Activated T-cell treated with anti-CD3 and anti-CD28 coated beads, Interleukin-2, amount 50 U/mL, for 72 hours (primary cell): Measurements from ENCODE around the gene PARD3B. TPM values are rescaled to one million over a fixed set of nuclear protein-coding genes. Genes with fewer than 3 reads are reported as not detected.
"Not testable (repeated sequence)": the region's sequence is repeated elsewhere in the genome, so short reads cannot be mapped to it uniquely, and the experiment has no call there.

Source experiments
- ATAC-seq, 2 donors: fragments of 150-1000 bp; cut with Tn5 transposase; replicated peaks in 1 of 2; 2 replicates each; pipeline ENCODE4 v1.10.0; 2021; ENCODE audit warnings: moderate library complexity in 2 of 2, mild to moderate bottlenecking in 1 of 2
- DNase-seq, 2 donors: peaks; one replicate each; pipeline ENCODE4 v3.0.0; 2021 to 2022; ENCODE audit warnings: mixed read lengths in 1 of 2
- H3K27ac Mint-ChIP-seq: one replicate; pipeline ENCODE4 v1.8.0; 2022; ENCODE audit warnings: mild to moderate bottlenecking, moderate library complexity, mixed read lengths
- H3K27me3 Mint-ChIP-seq: one replicate; pipeline ENCODE4 v1.8.0; 2022; ENCODE audit warnings: low read depth, mixed read lengths
- H3K36me3 Mint-ChIP-seq, 2 donors: one replicate each; pipeline ENCODE4 v1.8.0; 2022; ENCODE audit warnings: mixed read lengths in 2 of 2, mild to moderate bottlenecking in 1 of 2; ENCODE audit not compliant: insufficient read depth in 2 of 2
- H3K4me1 Mint-ChIP-seq: one replicate; pipeline ENCODE4 v1.8.0; 2022; ENCODE audit warnings: low read depth, mixed read lengths
- H3K4me3 Mint-ChIP-seq, 2 donors: one replicate each; pipeline ENCODE4 v1.8.0; 2022; ENCODE audit warnings: mild to moderate bottlenecking in 2 of 2, mixed read lengths in 2 of 2, moderate library complexity in 2 of 2
- H3K9me3 Mint-ChIP-seq, 2 donors: one replicate each; pipeline ENCODE4 v1.8.0; 2022; ENCODE audit warnings: mixed read lengths in 2 of 2
- total RNA-seq, 2 donors: library from RNA; stranded (reverse); gene quantifications; one replicate each; pipeline ENCODE4 v1.2.3, GENCODE V29; 2022

PARD3B gene
- total RNA-seq, 2 donors from 2014 or later = 0.74 to 0.96 TPM

DNA sequence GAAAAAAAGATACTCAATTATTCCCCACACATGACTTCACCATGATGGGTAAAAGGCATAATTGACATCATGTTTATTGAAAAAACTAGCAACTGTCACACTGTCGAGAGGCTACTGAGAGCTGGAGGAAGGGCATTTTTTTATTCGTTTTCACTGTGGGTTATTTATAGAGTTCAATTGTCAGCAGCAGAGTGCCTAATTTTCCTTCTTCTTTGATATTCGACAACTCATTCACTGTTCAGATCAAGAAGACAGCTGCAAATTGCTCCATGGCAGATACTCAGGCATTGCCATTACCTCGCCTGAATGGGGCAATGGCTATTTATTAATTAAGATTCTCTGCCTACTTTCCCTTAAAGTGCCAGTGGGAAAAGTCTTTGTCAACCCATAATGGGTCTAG, 939.5 kb downstream of the PARD3B start:
- no peaks in the 10 kb centered on the region for H3K36me3 Mint-ChIP-seq
- H3K27ac Mint-ChIP-seq = no peak overlapping the region
- no peak for ATAC-seq

DNA sequence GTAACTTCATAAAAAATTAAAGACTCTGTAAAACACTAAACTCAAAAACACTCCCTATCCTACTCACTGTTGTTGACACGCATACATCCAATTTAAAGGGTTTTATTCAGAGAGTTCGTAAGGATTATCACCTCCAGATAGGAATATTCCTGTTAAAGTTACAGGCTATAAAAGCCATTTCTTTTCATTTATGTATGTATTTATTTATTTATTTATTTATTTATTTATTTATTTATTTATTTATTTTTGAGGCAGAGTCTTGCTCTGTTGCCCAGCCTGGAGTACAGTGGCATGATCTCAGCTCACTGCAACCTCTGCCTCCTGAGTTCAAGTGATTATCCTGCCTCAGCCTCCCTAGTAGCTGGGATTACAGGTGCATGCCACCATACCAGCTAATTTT, 948.3 kb downstream of the PARD3B start:
- not testable (repeated sequence) for H3K27me3 Mint-ChIP-seq, H3K4me1 Mint-ChIP-seq, H3K4me3 Mint-ChIP-seq, H3K36me3 Mint-ChIP-seq, H3K27ac Mint-ChIP-seq, DNase-seq, H3K9me3 Mint-ChIP-seq, ATAC-seq

More for the DNA sequence above, 939.5 kb downstream of the PARD3B start:
- H3K9me3 Mint-ChIP-seq = no peaks in the 10 kb centered on the region
- no peaks in the 10 kb centered on the region for H3K4me1 Mint-ChIP-seq
- DNase-seq = no peak
- no peak overlapping the region for H3K4me3 Mint-ChIP-seq
- H3K27me3 Mint-ChIP-seq = peaks cover 13% of the 10 kb centered on the region

DNA sequence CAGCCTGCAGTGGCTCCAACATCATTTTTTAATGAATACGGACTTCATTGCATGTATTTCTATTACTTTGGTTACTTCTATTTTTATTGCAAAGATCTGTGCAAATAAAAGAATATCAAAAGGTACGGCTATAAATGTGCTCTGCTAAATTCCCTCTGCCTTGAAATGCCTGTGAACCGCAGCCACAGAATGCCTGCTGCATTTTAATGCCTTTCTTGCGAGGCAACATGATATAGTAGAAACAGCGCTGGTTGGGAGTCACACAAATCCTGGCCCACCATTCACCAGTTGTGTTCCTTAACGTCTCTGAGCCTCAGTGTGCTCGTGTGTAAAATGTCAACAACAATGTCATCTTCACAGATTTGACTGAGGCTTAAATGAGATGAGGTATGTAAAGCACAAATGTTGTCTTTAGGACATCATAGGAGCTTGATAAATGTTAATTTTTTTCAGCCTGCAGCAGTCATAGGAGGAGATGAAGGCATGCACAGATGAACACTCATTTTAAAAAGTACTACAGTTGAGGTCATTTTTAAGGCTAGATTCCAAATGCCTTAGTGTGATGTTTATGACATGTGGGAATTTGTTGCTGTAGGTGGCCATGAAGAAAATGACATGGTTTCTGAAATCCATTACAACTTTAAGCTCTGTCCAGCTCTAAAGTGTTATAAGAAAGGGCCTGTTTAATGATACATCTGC, 949.4 kb downstream of the PARD3B start:
- ATAC-seq = no peak
- H3K4me1 Mint-ChIP-seq = no peaks in the 10 kb centered on the region
- H3K27me3 Mint-ChIP-seq = peaks cover 3% of the 10 kb centered on the region
- peaks cover 2 to 4% of the 10 kb centered on the region in 2 donors for H3K9me3 Mint-ChIP-seq
- H3K27ac Mint-ChIP-seq = no peak overlapping the region
- DNase-seq = no peak
- H3K36me3 Mint-ChIP-seq = peaks cover 0 to 4% of the 10 kb centered on the region in 2 donors
- no peak overlapping the region for H3K4me3 Mint-ChIP-seq

DNA sequence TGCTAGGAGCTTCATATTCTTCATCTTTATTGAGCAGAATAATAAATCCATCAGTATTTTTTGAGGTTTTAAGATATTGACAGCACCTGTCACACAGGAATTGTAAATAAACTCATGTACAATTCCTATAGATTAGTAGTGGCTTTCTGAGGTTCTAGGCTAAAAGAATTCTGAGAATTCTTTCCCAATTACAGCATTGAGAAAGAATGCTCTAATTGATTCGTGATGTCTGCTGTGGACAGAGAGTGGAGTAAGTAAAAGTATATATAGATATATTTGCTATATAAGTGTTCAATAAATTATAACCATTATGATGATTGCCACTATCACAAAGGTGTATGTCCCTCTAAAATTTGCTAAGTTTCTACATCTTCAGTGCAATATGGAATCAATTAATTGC, 950.5 kb downstream of the PARD3B start:
- no peak overlapping the region for H3K4me3 Mint-ChIP-seq
- DNase-seq = no peak
- peaks cover 0 to 4% of the 10 kb centered on the region in 2 donors for H3K36me3 Mint-ChIP-seq
- no peak overlapping the region for H3K27ac Mint-ChIP-seq
- peaks cover 11% of the 10 kb centered on the region for H3K27me3 Mint-ChIP-seq
- H3K4me1 Mint-ChIP-seq = no peaks in the 10 kb centered on the region
- no peak for ATAC-seq
- H3K9me3 Mint-ChIP-seq = peaks cover 2 to 4% of the 10 kb centered on the region in 2 donors

DNA sequence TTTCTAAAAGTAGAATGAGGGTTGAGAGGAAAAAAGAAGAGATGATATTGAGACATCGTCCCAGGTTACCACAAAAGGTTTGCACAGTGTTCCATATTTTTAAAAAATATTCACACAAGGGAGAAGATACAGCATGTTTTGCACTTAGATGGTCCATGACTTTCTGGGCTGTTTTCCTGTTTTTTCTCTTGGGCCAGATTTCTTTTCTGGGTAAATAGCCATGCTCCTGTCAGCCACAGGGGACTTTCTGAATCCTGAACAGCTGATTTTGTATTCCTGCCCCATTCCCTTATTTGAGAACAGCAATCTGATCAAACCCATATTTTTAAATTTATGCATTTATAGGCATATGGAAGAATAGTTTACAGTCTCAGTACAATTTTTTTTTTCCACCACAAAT, 951.1 kb downstream of the PARD3B start:
- no peak for DNase-seq
- no peak overlapping the region for H3K27ac Mint-ChIP-seq
- H3K27me3 Mint-ChIP-seq = peaks cover 11% of the 10 kb centered on the region
- H3K4me3 Mint-ChIP-seq = no peak overlapping the region
- no peaks in the 10 kb centered on the region for H3K4me1 Mint-ChIP-seq
- H3K36me3 Mint-ChIP-seq = peaks cover 0 to 2% of the 10 kb centered on the region in 2 donors
- peaks cover 2 to 3% of the 10 kb centered on the region in 2 donors for H3K9me3 Mint-ChIP-seq
- no peak for ATAC-seq

DNA sequence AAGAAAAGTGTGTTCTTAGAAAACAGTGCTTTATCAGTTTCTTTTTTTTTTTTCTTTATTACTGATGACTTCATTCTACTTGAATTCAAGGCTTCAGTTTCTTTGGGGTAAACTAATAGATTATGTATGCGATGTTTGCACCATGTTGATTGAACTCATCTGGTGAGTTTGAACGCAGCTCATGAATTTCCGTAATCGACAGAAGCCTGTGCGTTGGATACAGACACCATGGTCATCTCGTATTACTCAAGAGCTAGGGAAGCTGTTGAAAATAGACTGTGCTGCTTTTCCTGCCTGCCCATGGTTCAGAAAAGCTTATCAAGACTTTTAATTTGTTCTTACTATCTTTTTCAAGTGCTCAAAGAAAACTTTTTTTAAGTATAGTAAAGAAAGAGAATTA, 951.5 kb downstream of the PARD3B start:
- Mint-ChIP-seq H3K36me3 (no peaks in the 10 kb centered on the region), H3K4me3 (no peak overlapping the region), H3K27ac (no peak overlapping the region), H3K9me3 (no peaks in the 10 kb centered on the region), H3K27me3 (peaks cover 11% of the 10 kb centered on the region), H3K4me1 (no peaks in the 10 kb centered on the region)
- ATAC-seq (no peak), DNase-seq (no peak)

DNA sequence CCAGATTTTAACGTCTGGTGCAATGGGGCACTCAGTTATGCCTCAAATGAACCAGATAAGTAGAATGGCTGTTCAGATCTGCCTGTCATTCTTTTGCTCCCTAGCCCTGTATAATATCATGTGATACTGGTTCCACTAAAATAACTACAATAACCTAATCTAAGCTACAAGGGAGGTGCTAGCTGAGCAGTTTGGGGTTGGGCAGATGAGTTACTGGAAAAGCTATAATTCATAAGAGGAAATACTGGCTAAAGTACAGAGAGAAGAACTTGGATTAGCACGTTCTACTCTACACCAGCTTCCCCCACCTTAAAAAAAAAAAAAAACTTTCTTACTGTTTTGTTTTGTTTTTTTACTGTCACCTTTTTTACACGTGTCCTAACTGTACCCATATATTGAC, 953.7 kb downstream of the PARD3B start:
- Mint-ChIP-seq H3K4me3 (no peak overlapping the region), H3K9me3 (peaks cover 0 to 1% of the 10 kb centered on the region in 2 donors), H3K27ac (no peak overlapping the region), H3K4me1 (no peaks in the 10 kb centered on the region), H3K36me3 (no peaks in the 10 kb centered on the region), H3K27me3 (peaks cover 11% of the 10 kb centered on the region)
- ATAC-seq = no peak
- DNase-seq = no peak

DNA sequence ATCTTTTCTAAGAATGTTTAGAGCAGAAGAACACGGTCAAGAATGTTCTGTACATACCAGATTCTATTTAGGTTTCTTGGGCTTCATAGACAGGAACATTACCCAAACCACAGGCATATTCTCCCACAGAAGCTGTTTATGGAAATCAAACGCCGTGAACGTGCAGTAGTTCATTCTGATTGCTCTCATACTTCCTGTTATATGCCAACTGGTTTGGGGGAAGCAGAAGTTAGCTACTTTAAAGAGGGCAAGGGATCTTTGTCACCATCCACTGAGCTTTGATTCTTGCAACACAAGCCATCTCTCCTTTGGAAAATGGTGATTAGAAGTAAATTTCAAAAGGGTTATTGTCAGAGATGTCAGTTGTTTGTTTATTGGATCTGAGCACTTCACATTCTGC, 954.8 kb downstream of the PARD3B start:
- no peak for DNase-seq

DNA sequence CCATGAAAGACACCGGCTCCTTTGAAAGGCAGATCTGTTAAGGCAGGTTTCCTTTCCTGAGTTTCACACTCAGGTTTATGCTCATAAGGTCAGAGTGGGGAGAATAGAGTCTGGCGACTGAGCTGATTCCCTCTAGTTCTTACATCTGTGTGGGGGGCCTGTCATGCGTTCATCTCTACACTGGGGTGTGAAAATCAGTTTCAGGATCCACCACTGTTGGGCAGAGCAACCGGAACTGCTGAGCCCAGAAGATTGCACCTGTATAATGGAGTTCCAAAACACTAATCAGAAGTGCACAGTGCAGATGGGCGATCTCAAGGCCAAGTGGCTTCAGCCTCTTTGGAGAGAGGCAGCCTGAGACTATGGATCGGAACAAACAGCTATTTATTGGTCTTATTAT, 955.7 kb downstream of the PARD3B start:
- Mint-ChIP-seq H3K27ac (no peak overlapping the region), H3K9me3 (peaks cover 0 to 1% of the 10 kb centered on the region in 2 donors), H3K27me3 (peaks cover 11% of the 10 kb centered on the region), H3K4me1 (no peaks in the 10 kb centered on the region), H3K4me3 (no peak overlapping the region), H3K36me3 (no peaks in the 10 kb centered on the region)
- ATAC-seq = no peak
- no peak for DNase-seq

More for the DNA sequence above, 954.8 kb downstream of the PARD3B start:
- H3K4me3 Mint-ChIP-seq = no peak overlapping the region
- H3K27ac Mint-ChIP-seq = no peak overlapping the region
- peaks cover 11% of the 10 kb centered on the region for H3K27me3 Mint-ChIP-seq
- no peaks in the 10 kb centered on the region for H3K4me1 Mint-ChIP-seq
- H3K36me3 Mint-ChIP-seq = no peaks in the 10 kb centered on the region
- no peak for ATAC-seq
- H3K9me3 Mint-ChIP-seq = peaks cover 0 to 1% of the 10 kb centered on the region in 2 donors

DNA sequence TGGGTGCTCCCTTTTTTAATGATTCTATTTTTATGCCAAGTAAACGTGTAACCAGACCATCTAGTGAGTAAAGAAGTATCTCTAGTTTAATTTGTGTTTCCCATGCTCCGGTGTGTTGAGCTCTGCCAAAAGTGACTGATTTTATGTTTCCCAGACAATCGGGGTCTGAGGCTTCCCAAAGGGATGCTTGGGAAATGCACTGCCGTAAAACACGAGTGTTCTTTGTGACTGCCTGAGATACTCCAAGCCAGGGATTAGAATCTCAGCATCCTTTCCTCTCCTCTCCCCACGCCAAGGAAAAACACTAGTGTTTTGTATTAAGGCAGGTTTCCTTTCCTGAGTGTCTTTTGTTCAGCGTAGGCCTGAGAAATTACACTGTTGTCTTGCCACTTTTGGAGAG, 956.6 kb downstream of the PARD3B start:
- DNase-seq (no peak), ATAC-seq (no peak)
- Mint-ChIP-seq H3K27ac (no peak overlapping the region), H3K9me3 (peaks cover 0 to 1% of the 10 kb centered on the region in 2 donors), H3K4me1 (no peaks in the 10 kb centered on the region), H3K4me3 (no peak overlapping the region), H3K36me3 (no peaks in the 10 kb centered on the region), H3K27me3 (peaks cover 11% of the 10 kb centered on the region)

DNA sequence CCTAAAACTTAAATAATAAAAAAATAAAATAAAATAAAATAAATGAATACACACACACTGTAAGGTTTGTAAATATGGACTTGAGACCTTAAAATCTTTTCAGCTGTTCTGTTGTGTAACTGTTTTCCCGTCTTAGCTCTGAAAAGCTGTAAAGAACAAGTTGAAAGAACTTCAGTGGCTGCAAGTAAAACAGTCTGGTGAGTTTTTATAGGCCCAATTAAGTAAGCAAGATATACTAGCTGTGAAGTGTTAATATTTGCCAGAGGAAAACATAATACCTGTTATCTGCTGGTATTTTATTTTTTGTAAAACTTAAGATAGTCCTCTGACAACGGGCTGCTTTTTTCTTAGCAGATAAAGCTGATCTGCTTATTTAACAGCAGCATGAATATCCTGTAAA, 960.1 kb downstream of the PARD3B start:
- Mint-ChIP-seq H3K4me1 (no peaks in the 10 kb centered on the region), H3K27ac (no peak overlapping the region), H3K27me3 (peaks cover under 1% of the 10 kb centered on the region), H3K36me3 (no peaks in the 10 kb centered on the region), H3K9me3 (peaks cover 0 to 1% of the 10 kb centered on the region in 2 donors), H3K4me3 (no peak overlapping the region)
- ATAC-seq (no peak), DNase-seq (no peak)

DNA sequence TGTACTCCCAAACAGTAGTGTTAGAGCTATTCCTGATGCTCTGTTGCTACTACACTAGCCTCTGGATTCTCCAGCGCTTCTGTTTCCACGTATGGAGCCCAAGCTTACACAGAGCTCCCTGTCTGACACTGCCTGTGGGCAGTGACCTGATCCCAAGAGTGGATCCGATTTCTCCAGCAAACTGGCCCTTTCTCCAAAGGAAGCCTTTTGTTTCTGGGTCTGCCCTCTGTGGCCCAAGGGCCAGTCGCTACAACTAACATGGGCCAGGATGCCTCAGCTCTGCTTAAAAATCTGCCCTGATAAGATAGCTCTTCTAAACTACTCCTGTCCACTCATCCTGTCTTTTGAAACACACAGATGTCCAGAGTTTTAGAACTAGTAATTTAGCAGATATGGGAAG, 964.4 kb downstream of the PARD3B start:
- H3K27ac Mint-ChIP-seq = no peak overlapping the region
- no peaks in the 10 kb centered on the region for H3K9me3 Mint-ChIP-seq
- ATAC-seq (no peak), DNase-seq (no peak)
- H3K27me3 Mint-ChIP-seq = no peaks in the 10 kb centered on the region
- no peaks in the 10 kb centered on the region for H3K4me1 Mint-ChIP-seq
- no peak overlapping the region for H3K4me3 Mint-ChIP-seq
- no peaks in the 10 kb centered on the region for H3K36me3 Mint-ChIP-seq

DNA sequence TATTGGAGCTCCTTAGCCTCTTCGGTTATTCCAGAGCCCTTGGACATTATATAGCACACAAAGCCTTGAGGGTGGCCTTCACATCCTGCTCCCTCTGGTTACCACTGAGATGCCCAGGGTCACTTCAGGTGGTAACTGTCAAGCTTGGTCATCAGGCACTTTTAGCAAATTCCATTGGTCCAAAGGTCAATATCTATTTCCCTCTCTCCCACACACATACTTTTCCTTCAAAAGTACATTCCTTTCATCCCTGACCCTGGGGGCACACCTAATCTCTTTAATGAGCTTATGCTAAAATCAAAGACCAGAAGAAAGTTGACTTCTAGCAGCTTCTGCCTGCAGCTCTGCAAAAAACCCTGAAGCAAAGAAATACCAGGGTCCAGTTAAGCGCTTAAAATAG, 965.1 kb downstream of the PARD3B start:
- Mint-ChIP-seq H3K9me3 (no peaks in the 10 kb centered on the region), H3K36me3 (no peaks in the 10 kb centered on the region), H3K4me1 (no peaks in the 10 kb centered on the region), H3K4me3 (no peak overlapping the region), H3K27me3 (no peaks in the 10 kb centered on the region), H3K27ac (no peak overlapping the region)
- DNase-seq (no peak), ATAC-seq (no peak)

DNA sequence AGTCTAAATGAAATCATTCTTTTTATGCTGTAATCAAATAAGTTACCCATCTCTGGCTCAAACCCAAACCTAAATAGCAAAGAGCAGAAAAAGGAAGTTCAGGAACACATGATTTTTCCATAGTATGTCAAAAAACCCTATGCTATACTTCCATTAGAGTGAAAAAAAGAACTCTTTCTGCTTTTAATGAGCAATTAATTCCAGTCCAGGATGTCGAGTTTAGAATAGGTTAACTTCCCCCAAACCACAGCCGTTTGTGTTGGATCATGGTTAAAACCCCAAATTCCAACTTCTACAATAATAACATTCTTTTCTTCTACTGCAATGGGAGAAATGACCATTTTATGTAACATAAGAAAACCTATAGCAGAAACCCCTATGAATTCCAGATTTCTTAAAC, 965.9 kb downstream of the PARD3B start:
- Mint-ChIP-seq H3K36me3 (no peaks in the 10 kb centered on the region), H3K4me3 (no peak overlapping the region), H3K27ac (no peak overlapping the region), H3K4me1 (no peaks in the 10 kb centered on the region), H3K27me3 (no peaks in the 10 kb centered on the region), H3K9me3 (no peaks in the 10 kb centered on the region)
- no peak for ATAC-seq
- no peak for DNase-seq
